HG03432 (cell line): Measurements from ENCODE around the gene CC2D1B.
"Not testable (repeated sequence)": the region's sequence is repeated elsewhere in the genome, so short reads cannot be mapped to it uniquely, and the experiment has no call there.

Experiments
- ATAC-seq: cut with Tn5 transposase; IDR thresholded peaks from one replicate; pipeline ENCODE4 v1.9.1; 2021; ENCODE audit warnings: mild to moderate bottlenecking, moderate library complexity; ENCODE audit not compliant: unreplicated experiment

CC2D1B gene

GRCh38 chr1:52365746-52366516 lies at the start of gene CC2D1B:
Gene CC2D1B (minus strand): TSS chr1:52366205. CDS start chr1:52364620, 1,585 bp downstream.
- peak; percentile 93 for ATAC-seq

- no peak for ATAC-seq
Observed at GRCh38 chr1:52414942-52415341, 48.9 kb upstream of the CC2D1B start.

GRCh38 chr1:52413410-52413989 lies 47.5 kb upstream of the CC2D1B start:
- no peak for ATAC-seq

GRCh38 chr1:52404975-52405338 lies 39.0 kb upstream of the CC2D1B start:
- no peak for ATAC-seq

GRCh38 chr1:52404116-52404974 lies 38.3 kb upstream of the CC2D1B start, which contains the start of the genes ORC1 and PRPF38A:
Gene ORC1 (minus strand): TSS chr1:52404423. CDS start chr1:52402223, 2,200 bp downstream.
Gene PRPF38A (plus strand): TSS chr1:52404602. CDS start chr1:52404750, 148 bp downstream.
- ATAC-seq, result peak; percentile 93

GRCh38 chr1:52403566-52404115 lies 37.6 kb upstream of the CC2D1B start:
- ATAC-seq, result peak; percentile 31

GRCh38 chr1:52402860-52403240 lies 36.8 kb upstream of the CC2D1B start:
- ATAC-seq, result no peak

GRCh38 chr1:52400131-52400530 lies 34.1 kb upstream of the CC2D1B start:
- ATAC-seq, result no peak

GRCh38 chr1:52399629-52400028 lies 33.6 kb upstream of the CC2D1B start:
- no peak for ATAC-seq

- no peak for ATAC-seq
Observed at GRCh38 chr1:52393174-52393573, 27.2 kb upstream of the CC2D1B start.

GRCh38 chr1:52386458-52386857 lies 20.5 kb upstream of the CC2D1B start:
- ATAC-seq, result no peak

GRCh38 chr1:52385376-52385775 lies 19.4 kb upstream of the CC2D1B start:
- no peak for ATAC-seq

GRCh38 chr1:52369851-52370250 lies 3.8 kb upstream of the CC2D1B start:
- ATAC-seq, result not testable (repeated sequence)

GRCh38 chr1:52368383-52369172 lies 2.6 kb upstream of the CC2D1B start:
- ATAC-seq, result no peak

GRCh38 chr1:52367272-52367671 lies 1.3 kb upstream of the CC2D1B start:
- ATAC-seq, result no peak

GRCh38 chr1:52366517-52366827 lies 467 bp upstream of the CC2D1B start:
- no peak for ATAC-seq

GRCh38 chr1:52365071-52365745 lies 797 bp downstream of the CC2D1B start:
- ATAC-seq, result no peak

GRCh38 chr1:52364235-52364839 lies 1.7 kb downstream of the CC2D1B start:
- ATAC-seq, result no peak

GRCh38 chr1:52360595-52360968 lies 5.4 kb downstream of the CC2D1B start:
- ATAC-seq, result no peak
